Colon (tissue), 2 donors: ENCODE measurements around the gene ABCB8.

ENCODE experiments used
- FAIRE-seq: peaks from 2 replicates; lab custom pipeline; 2012; peaks lifted over from hg19 to GRCh38; lab: Jason Lieb, UNC
- donor health status: control.
- donor health status: control.

The ABCB8 gene

DNA sequence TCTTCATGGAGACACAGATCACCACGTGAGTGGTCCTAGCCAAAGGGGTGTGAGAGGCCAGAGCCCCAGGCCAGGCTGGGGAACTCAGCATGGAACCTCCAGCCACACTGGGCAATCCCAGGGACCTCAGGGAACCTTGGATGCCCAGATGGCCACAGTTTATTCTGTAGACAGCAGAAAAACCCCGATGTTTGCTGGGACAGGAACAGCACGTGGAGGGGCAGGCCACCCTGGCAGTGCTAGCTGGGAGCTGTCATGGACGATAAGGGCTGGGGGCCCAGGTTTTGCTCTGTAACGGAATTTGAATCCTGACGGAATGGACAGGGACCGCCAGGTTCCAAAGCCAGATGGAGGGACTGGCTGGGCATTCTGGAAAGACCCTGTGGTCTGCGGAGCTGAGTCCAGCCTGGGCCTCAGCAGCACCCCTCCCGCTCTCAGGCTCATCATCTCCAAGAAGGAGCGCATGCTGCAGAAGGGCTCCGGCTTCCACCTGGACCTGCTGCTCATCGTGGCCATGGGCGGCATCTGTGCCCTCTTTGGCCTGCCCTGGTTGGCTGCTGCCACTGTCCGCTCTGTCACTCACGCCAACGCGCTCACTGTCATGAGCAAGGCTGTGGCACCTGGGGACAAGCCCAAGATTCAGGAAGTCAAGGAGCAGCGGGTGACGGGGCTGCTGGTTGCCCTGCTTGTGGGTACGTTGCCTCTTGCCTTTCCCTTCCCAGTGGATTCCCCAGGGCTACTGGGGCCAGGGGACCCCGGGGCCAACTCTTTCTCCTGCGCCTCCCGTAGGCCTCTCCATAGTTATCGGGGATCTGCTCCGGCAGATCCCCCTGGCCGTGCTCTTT is 46.8 kb downstream of the ABCB8 start:
- FAIRE-seq: no peak

DNA sequence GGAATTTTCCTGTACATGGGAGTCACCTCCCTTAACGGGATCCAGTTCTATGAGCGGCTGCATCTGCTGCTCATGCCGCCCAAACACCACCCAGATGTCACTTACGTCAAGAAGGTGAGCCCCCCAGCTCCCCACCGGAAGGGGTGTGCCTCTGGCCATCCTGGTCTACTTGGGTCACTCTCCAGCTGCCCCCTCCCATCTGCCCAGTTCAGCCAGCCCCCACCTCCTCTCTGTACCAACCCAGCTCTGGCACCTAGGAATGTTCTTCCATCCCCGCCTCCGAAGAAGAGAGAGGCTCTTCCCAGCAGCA is 47.4 kb downstream of the ABCB8 start:
- no peak for FAIRE-seq

DNA sequence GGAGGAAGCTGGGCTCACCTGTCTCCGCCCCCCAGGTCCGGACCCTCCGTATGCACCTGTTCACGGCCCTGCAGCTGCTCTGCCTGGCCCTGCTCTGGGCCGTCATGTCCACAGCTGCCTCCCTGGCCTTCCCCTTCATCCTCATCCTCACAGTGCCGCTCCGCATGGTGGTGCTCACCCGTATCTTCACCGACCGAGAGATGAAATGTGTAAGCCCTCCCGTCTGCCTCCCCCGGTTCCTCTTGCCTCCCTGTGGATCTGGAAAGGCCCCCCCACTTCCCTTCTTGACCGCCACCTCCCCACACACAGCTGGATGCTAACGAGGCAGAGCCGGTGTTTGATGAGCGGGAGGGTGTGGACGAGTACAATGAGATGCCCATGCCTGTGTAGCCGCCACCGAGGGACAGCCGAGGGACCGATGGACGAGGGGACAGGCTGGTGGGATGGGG is 47.8 kb downstream of the ABCB8 start:
- FAIRE-seq: no peak

DNA sequence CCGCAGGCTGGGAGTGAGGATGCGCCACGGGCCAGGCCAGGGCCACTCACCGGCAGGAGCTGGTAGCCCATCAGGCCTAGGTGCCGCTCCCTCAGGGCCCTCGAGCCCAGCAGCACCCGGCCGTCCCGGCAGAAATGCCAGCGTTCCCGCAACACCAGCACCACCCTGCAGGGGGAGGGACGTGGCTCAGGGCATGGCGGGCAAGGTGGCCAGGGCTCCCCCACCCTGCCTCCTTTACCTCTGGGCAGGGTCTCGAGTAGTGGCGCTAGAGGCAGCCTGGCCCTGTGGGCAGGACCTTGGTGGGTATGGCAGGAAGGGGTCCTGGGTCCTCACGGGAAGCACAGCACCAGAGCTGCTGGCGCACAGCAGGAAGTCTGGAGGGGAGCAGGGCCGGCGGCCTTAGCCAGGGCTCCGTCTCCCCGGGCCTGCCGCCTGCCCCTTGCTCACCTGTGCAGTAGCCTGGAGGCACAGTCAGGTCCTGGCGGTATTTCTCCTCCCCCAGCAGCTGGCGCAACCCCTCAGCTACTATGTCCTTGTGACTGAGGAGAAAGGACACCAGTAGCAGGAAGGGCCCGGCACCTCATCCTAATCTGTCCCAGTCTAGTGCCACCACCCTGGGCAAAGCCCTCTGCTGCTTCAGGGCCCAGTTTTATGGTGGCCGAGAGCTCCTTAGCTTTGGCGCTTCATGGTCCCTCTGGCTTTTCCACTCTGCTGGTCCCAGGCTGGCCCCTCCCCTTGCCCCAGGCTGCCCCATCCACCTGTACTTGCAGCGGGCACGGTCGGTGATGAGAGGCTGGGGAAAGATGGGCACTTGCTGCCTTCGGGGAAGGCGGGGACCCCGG is 48.8 kb downstream of the ABCB8 start:
- no peak for FAIRE-seq

DNA sequence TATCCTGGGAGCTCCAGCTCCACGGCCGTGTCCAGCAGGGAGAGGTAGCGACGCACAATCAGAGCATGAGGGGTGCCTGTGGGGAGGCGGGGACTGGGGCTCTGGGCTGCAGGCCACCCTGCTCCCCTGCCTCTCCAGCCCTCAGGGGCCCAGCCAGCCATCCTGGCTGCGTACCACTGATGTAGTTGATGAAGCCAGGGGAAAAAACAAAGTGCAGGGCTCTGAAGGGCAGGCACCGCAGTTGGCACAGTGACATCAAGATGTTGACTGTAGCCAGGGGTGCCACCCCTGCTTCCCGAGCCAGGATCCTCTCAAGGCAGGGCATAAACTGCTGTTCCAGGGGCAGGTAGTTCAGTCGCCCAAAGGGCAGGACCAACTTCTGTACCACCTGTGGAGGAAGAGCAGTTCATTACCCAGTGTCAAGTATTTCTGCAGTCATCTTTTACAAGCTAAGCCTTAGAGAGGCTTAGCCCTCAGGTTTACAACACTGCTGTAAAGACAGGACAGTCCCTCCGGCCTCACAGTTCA is 49.5 kb downstream of the ABCB8 start:
- no peak for FAIRE-seq

DNA sequence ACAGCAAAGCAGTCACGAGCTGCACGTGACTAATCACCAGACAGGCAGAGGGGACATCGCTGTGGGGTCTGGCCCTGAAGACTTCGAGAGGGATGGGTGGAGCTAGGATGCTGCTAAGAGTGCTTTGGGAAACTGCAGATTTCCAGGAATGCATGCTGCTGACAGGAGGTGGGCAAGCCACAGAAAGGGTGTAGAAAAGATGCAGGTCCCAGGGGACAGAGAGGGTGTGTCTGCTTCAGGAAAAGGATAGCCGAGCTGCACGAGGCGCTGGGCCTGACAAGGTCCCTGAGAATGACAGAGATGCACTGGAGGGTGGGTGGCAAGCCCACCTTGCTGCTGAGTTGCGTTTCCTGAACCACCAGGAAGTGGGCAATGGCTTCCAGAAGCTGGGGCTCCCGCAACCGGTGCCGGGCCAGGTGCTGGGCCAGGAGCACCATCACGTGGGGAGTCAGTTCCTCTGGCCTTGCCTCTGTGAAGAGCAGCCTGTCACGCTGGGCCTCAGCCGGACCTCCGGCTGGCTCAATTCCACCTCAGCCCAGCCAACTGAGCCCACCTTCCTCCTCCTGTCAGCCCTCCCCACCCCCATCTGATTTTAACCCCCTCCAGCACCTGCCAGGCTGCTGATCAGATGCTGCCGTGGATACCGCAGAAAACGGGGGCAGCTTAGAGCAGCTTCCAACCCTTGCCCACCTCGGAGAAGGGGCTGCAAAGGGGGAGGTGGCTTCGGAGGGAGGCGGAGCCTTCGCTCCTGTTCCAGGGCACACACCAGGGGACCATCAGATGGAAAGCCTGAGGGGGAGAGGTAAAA is 50.2 kb downstream of the ABCB8 start:
- no peak for FAIRE-seq

DNA sequence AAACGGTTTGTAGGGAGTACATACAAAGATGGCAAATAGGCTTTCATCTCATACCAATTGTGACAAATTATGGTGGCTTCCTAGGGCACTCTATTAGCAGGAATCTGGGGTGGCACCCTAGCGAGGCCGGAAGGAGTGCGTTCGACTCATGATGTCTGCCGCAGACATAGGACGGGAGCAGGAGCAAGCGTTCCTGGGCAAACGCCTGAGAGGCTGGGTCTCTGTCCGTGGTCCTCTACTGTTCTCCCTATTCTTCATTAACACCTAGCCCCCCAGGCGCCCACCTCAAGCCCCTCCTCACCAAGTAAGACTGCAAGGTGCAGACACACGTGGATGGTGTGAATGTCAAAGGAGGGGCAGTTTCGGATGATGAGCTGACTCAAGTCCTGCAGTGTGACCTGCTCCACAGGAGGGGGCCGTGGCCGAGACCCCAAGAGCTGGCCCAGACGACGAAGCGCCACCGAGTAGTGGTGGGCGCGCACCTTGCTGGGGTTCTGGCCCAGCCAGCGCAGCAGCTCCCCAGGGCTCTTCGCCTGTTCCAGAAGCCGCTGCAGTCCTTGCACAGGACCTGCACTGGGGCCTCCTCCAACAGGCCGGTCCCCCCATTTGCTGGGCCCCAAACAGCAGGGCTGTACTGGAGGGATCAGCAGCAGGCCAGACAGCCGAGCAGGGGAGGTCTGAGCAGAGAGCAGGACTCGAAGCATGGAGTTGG is 51.1 kb downstream of the ABCB8 start:
- FAIRE-seq: no peak

DNA sequence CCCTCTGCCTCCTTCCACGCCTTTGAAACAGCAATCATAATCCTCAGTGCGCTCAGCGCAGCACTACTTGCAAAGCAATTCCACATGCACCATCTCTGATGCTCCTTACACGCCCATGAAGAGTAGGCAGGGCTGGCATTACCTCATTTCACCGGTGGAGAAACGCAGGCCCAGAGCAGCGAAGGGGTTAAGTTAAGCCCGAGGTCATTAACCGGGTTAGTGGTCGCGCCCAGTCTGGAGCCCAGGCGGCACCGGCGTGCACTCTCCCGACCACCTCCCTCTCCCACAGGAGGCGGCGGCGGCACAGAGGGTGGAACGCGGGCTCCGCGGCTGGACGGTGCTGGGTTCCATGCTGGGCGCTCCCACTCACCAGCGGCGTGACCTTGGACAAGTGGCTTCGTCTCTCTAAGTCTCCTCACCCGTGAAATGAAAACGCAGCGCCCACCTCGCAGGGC is 51.8 kb downstream of the ABCB8 start:
- no peak for FAIRE-seq

DNA sequence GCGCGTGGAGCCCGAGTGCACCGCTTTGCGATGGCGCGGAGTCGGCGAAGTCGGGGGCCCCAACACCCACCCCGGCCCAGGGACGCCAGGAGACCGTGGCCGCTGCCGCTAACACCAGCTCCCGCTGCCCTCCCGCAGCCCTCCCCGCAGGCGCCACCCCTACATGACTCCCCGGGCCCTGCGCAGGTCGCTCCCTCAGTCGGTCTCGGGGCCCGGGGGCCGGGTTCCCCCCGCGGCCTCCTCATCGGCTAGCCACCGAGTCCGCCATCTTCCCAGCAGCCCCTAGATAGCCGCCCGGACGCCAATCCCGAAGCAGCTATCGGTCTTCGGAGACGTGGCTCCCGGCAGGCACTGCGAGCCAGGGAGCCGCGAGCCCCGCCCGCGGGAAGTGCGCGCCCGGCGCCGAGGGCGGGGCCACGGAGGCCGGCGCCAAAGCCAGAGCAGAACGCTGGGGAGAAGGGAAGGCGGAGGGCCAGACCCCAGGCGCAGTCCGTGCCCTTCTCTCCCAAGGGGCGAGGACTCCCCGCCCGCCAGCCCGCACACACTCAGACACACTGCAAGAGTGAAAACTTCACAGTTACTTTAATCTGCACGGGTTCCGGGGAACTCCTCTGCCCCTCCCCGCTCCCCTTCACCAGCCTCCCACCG is 52.4 kb downstream of the ABCB8 start, which contains the start of gene FASTK:
TSS of gene FASTK (minus strand) at position 288 of the 648 bp plus-strand sequence. CDS start at position 245, 43 bp downstream.
- FAIRE-seq: no peak

DNA sequence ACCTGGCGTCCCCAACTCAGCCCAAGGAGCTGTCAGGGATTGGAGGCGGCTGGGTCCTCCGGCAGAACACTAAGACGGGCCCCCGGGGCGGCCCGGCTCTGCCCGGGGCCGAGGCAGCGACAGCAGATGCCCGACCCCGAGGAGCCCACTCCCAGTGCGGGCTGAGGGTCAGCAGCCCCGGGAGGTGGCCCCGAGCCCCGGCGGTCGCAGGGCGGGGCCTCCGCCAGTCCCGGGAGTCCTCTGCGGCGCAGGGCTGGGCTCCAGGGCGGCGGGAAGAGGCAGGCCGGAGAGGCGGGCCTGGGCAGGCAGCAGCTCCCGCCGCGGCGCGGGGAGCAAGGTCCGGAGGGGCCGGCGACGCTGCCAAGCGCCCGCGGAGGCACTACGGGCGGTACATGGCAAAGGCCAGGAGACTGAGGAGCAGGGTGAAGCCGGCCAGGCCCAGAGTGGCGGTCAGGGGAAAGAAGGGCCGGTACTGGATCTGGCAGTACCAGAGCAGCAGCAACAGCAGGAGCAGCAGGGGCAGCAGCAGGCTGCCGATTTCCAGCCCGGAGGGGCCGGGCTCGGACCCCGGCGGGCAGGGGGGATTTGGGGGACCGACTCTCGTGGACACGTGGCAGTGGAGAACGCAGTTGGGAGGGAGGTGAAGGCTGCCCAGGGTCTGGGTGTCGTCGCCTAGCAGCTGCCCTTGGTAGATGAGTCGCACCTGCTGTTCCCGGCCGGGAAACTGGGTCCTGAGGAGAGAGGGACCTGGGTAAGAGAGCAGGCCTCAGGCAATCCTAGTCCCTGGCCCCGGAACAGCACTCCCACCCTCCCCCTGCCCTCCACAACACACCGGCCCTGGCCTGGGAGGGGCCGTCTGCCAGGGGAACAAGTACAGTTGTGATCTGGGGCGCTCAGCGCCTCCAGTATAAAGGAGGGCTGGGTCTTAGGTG is 53.2 kb downstream of the ABCB8 start:
- no peak for FAIRE-seq

DNA sequence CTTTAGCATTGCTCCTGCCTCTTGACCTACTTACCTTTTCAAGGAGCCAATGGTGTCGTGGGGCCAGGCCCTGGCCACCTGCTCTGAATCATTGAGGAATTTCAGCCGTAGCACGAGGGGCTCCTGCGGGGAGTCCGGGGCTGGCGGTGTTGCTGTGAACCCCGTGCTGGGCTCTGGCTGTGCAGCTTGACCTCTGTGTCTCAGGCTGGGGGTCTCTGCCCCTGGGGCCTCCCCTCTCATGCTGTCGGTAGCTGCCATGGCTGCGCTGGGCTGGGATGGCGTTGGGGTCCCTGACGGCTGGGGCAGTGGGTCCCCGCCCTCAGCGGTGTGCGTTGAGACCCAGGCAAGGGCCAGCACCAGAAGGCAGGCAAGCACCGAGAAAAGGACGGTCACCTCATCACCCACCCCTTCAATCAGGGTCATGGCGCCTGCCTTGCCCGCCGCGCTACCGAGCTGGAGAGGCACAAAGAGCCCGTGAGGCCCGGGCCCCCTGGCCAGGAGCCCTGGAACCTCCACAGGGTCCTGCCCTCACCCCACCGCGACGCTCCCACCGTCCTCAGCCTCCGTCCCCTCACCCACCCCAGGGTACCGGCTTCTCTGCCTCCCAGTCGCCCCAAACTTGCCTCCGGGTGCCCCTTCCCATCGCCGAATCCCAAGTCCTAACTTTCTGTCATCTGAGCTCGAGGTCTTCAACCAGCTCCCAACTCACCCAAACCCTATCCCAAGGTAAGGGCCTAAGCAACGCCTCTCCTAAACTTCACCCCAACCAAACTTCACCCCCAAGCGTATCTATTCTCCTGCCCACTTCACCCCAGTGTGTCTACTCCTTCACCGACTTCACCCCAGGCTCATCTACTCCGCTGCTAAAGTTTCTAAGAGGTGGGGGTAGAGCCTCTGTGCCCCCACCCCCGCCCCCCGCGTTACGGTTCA is 54.2 kb downstream of the ABCB8 start:
- no peak for FAIRE-seq

DNA sequence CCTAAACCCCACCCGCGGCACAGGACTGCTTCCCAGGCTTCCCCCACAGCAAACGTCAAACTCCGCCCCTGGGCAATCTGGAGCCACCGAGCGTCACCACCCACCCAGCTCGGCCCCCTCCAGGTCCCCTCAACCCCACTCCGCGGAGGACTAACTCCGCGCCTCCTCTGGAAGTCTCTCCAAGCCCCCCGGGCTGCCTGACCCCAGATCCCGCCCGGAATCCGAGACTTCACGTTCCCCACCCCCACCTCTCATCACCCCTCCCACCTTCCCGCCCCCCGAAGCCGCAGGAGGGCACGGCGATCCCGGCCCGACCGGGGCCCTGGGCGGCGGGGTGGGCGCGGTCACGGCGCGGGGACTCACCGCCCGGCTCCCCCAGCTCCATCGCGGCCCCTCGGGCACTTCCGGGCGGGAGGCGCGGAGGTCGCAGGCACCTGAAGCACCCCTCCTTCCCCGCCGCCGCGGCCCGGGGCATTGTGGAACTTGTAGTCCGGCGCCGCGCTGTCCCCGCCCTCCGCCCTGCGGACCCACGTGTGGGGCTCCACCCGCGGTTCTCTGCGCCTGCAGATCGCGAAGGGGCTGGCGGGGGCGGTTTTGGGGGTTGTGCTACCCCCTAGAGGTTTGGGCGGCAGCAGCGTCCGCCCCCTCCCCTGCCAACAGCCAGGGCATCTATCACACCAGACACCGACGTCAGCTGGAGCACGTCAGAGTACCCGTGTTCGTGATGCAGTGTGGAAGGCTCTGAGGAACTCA is 55.0 kb downstream of the ABCB8 start, which contains the start of gene TMUB1:
TSS of gene TMUB1 (minus strand) at position 423 of the 753 bp plus-strand sequence. CDS start 930 bp downstream, outside the sequence.
- no peak for FAIRE-seq

DNA sequence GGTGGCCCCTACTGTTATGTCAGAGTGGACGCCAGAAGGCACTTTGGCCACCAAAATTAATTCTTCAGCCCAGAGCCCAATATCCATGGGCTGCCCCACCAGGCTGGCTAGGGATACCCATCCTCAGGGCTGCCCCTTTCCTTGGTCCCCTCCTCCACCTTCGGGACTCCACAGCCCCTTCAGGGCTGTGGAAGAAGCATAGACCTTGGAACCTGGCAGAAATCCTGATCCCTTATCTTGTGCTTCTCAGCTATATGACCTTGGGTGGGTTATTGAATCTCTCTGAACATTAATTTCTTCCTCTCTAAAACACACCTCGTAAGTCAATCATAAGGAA is 55.5 kb downstream of the ABCB8 start:
- no peak for FAIRE-seq

DNA sequence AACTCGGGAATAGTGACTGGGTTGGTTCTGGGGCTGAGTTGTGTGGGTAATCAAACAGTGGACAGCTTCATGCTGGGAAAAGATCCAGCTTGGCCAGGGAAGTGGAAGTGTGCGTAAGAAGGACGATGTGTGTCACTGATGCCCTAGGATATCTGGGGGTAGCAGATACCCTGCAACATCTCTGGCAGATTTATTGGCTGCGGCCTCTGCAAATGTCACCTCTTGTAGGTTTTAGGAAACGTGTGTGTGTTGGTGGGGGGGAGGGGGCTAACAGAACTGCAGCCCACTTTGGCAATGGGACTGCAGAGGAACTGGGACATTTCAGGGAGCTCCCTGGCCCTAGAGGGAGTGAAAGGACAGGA is 57.1 kb downstream of the ABCB8 start:
- no peak for FAIRE-seq

DNA sequence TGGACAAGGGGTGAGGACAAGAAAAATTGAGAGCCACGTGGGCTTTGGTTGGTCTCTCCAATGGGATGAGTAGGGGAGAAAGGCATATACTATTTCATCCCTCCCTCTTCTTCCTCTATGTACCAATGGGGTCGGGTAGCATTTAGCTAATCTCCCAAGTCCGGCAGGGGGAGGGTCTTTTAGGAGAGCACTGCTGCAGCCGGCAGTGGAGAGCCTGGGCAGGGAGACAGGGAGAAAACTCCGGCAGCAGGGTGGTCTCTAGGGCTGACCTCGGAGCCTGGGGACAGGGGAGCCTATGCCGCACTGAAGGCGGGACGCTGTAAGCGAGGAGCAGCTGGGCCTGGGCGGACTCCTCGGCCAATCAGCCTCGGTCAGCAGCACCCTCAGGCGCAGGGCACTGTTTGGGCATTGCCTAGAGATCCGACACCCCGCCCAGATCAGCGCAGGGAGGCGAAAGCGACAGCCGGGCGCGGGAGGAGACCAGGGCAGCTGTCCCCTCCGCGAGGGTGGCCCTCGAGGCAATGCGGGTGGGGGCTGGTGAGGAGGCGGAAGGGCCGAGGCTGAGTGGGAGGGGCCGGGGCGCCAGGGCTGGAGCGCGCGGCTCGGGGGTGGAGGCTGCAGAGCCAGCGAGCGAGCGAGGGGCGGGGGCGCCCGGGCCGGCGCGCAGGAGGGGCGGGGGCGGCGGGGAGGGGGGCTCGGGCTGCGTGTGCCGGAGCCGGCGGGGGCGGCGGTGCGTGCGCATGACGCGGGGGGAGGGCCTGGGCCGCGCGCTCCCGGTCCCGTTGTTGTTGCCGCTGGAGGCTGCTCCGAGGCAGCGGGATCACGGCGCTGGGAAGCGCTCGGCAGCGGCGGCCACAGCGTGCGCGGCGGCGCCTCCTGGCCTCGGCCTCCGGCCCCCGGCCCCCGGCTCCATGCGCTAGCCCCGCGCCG is 57.7 kb downstream of the ABCB8 start, which contains the start of gene AGAP3:
TSS of gene AGAP3 (plus strand) at position 785 of the 930 bp plus-strand sequence. CDS start 267 bp downstream, outside the sequence.
- FAIRE-seq: no peak

DNA sequence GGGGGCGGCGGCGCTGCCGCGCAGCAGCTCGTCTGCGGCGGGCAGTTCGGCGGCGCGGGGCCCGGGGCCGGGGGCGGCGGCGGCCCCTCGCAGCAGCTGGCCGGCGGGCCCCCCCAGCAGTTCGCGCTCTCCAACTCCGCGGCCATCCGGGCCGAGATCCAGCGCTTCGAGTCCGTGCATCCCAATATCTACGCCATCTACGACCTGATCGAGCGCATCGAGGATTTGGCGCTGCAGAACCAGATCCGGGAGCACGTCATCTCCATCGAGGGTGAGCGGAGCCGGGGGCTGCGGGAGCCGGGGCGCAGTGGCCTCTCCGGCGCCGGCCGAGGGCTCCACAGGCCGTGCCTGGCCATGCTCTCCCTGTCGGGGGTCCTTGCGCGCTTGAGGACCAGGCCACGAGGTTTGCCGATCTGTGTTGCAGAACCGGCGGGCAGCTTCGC is 58.6 kb downstream of the ABCB8 start:
- no peak for FAIRE-seq
